GM19438 (cell line): Measurements from ENCODE around the gene PKLR.
"Not testable (repeated sequence)": the region's sequence is repeated elsewhere in the genome, so short reads cannot be mapped to it uniquely, and the experiment has no call there.

Experiments
- ATAC-seq: cut with Tn5 transposase; IDR thresholded peaks from one replicate; pipeline ENCODE4 v1.9.1; 2021; ENCODE audit warnings: low read depth; ENCODE audit not compliant: unreplicated experiment

Gene PKLR

GRCh38 chr1:155319536-155319935, 18.3 kb upstream of the PKLR start:
- ATAC-seq = no peak

- ATAC-seq = no peak
These were observed 16.8 kb upstream of the PKLR start for GRCh38 chr1:155318082-155318481.

DNA sequence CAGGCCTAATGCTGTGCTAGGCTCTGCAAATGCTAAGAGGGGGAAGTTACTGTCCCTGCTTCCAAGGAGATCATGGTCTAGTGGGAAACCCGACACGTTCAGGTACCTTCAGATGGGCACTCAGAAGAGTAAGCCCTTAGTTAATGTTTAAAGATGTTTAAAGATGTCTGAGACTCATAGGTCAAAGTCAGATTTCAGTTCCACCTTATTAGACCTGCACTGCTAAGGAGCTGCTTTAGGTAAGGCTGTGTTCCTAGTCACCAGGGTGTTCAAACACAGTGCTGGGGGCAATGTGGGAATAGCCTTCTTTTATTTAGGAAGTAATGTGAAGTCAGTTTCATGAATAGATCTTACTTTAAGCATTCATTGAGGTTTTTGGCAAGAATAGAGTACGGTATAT, 15.7 kb upstream of the PKLR start:
- ATAC-seq = no peak

- no peak for ATAC-seq
These were observed 12.0 kb upstream of the PKLR start for GRCh38 chr1:155313261-155313660.

- ATAC-seq = no peak
These were observed 8.3 kb upstream of the PKLR start for GRCh38 chr1:155309423-155310021.

GRCh38 chr1:155308493-155309422, 7.5 kb upstream of the PKLR start, which contains the start of gene FDPS:
Gene FDPS, plus strand, starts transcription at chr1:155308866. Its CDS starts 924 bp downstream, at chr1:155309790.
- ATAC-seq = peak; percentile 92

DNA sequence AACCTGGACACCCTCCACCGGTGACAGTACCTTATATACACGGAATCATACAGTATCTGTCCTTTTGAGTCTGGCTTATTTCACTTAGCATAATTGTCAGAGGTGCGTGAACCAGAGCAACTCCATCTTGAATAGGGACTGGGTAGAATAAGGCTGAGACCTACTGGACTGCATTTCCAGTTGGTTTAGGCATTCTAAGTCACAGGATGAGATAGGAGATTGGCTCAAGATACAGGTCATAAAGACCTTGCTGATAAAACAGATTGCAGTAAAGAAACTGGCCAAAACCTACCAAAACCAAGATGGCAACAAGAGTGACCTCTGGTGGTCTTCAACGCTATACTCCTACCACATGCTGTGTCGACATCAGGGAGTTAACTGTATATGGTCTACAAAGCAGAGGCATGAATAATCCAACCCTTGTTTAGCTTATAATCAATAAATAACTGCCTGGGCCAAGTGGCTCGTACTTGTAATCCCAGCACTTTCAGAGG, 6.1 kb upstream of the PKLR start:
- ATAC-seq = no peak

GRCh38 chr1:155305881-155306391, 4.7 kb upstream of the PKLR start:
- ATAC-seq = no peak

DNA sequence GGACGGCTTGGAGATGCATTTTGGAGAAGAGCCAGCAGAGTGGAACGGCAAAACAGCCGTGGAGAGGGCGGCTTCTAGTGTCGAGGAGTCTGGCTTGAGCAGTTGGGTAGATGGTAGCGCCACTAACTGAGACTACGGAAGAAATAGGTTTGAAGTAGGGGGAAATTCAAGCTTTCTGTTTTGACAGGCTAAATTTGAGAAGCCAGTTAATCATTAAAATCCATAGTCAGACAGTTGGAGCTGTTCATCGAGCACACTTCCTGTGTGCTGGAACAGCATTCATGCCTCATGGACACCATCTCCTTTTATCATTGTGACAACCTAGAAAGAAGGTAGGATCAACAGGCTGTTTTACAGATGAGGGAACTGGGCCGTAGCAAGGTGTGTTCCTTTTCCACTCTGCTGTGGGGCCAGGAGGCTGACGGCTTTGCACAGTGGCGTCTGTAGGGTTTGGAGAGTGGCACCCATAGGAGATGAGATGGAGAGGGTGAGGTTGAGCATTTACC, 3.4 kb upstream of the PKLR start:
- ATAC-seq = no peak

- no peak for ATAC-seq
These were observed 497 bp downstream of the PKLR start for GRCh38 chr1:155300553-155301329.

GRCh38 chr1:155300024-155300423, 1.2 kb downstream of the PKLR start:
- no peak for ATAC-seq

DNA sequence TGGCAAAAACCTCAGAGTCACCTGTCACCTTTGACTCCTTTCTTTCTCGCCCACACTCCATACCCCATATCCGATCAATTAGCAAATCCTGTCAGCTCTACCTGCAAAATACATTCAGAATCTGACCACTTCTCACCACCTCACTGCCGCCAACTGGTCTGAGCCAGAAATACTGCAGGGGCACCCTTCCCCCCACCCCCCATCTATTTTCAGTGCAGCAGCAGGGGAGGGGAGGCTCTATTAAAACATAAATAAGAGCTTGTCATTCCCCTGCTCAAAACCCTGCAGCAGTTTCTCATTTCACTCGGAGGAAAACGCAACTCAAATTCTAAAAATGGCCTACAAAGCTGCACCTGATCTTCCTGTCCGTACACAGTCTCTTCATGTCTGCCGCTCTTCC, 3.9 kb downstream of the PKLR start:
- ATAC-seq = no peak

- no peak for ATAC-seq
These were observed 4.6 kb downstream of the PKLR start for GRCh38 chr1:155296661-155297060.

- ATAC-seq = no peak
These were observed 5.3 kb downstream of the PKLR start for GRCh38 chr1:155295942-155296267.

DNA sequence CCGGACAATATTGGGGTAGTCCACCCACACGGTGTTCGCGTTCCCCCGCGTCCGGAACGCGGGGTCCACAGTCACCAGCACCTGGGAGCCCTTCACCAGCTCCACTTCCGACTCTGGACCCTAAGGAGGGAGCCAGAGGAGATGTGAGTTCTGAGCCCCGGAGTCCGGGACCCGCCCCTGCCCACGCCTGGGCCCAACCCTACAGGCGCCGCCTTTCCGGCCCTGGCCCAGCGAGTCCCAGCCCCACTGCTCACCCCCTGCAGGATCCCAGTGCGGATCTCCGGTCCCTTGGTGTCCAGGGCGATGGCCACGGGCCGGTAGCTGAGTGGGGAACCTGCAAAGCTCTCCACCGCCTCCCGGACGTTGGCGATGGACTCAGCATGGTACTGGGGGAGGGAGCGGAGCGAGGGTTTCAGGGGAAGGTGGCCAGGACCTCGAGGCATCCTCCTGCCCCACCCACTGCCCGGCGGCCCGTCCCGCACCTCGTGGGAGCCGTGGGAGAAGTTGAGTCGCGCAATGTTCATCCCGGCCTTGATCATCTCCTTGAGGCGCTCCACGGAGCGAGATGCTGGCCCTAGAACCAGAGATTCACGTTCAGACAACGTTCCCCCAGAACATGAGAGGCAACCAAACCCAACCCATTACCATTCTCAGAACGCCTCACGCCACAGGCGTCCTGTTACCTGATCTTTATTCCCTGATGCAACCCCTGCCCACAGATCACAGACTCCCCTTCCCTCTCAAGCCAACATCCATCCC, 5.9 kb downstream of the PKLR start:
- ATAC-seq = no peak

GRCh38 chr1:155294520-155295182, 6.6 kb downstream of the PKLR start:
- ATAC-seq = no peak

GRCh38 chr1:155293086-155293749, 8.0 kb downstream of the PKLR start:
- ATAC-seq = no peak

GRCh38 chr1:155291006-155291405, 10.2 kb downstream of the PKLR start:
- ATAC-seq = not testable (repeated sequence)

GRCh38 chr1:155287987-155288543, 13.2 kb downstream of the PKLR start:
- no peak for ATAC-seq
